HG03342 (cell line): ENCODE results near the gene UCP3.
A peak's percentile ranks its signal among the peaks of the same experiment; 100 is the strongest.

Experiments
- ATAC-seq: cut with Tn5 transposase; IDR thresholded peaks from one replicate; pipeline ENCODE4 v1.9.1; 2021; ENCODE audit warnings: mild to moderate bottlenecking, moderate library complexity; ENCODE audit not compliant: unreplicated experiment

UCP3 gene

GRCh38 chr11:74008373-74009229 is at the start of gene UCP3:
Gene UCP3 (minus strand): TSS chr11:74009085. CDS start chr11:74007042, 2,043 bp downstream.
- no peak for ATAC-seq

GRCh38 chr11:74057249-74058151 is 48.6 kb upstream of the UCP3 start:
- no peak for ATAC-seq

GRCh38 chr11:74055938-74056337 is 47.1 kb upstream of the UCP3 start:
- no peak for ATAC-seq

- ATAC-seq = no peak
These were observed 41.6 kb upstream of the UCP3 start for GRCh38 chr11:74050465-74050864.

- ATAC-seq = no peak
These were observed 40.1 kb upstream of the UCP3 start for GRCh38 chr11:74048993-74049392.

- ATAC-seq = no peak
These were observed 35.7 kb upstream of the UCP3 start for GRCh38 chr11:74044538-74044937.

GRCh38 chr11:74043450-74043849 is 34.6 kb upstream of the UCP3 start:
- no peak for ATAC-seq

GRCh38 chr11:74037309-74037708 is 28.4 kb upstream of the UCP3 start:
- ATAC-seq = no peak

- ATAC-seq = no peak
These were observed 26.4 kb upstream of the UCP3 start for GRCh38 chr11:74035264-74035663.

- ATAC-seq = no peak
These were observed 24.2 kb upstream of the UCP3 start for GRCh38 chr11:74033046-74033445.

GRCh38 chr11:74030723-74031676 is 22.1 kb upstream of the UCP3 start:
- no peak for ATAC-seq

GRCh38 chr11:74025467-74026166 is 16.7 kb upstream of the UCP3 start:
- ATAC-seq = no peak

- no peak for ATAC-seq
These were observed 15.6 kb upstream of the UCP3 start for GRCh38 chr11:74024261-74025029.

- ATAC-seq = no peak
These were observed 14.4 kb upstream of the UCP3 start for GRCh38 chr11:74023276-74023675.

GRCh38 chr11:74022546-74022945 is 13.7 kb upstream of the UCP3 start:
- no peak for ATAC-seq

GRCh38 chr11:74021998-74022397 is 13.1 kb upstream of the UCP3 start:
- ATAC-seq = no peak

- peak; percentile 74 for ATAC-seq
These were observed 11.7 kb upstream of the UCP3 start for GRCh38 chr11:74020539-74020938.

GRCh38 chr11:74019860-74020259 is 11.0 kb upstream of the UCP3 start:
- ATAC-seq = no peak

GRCh38 chr11:74019104-74019738 is 10.3 kb upstream of the UCP3 start:
- ATAC-seq = no peak
